ENCODE results near the gene TMEM120A.
"Not testable (repeated sequence)": the region's sequence is repeated elsewhere in the genome, so short reads cannot be mapped to it uniquely, and the experiment has no call there.

TMEM120A gene

DNA sequence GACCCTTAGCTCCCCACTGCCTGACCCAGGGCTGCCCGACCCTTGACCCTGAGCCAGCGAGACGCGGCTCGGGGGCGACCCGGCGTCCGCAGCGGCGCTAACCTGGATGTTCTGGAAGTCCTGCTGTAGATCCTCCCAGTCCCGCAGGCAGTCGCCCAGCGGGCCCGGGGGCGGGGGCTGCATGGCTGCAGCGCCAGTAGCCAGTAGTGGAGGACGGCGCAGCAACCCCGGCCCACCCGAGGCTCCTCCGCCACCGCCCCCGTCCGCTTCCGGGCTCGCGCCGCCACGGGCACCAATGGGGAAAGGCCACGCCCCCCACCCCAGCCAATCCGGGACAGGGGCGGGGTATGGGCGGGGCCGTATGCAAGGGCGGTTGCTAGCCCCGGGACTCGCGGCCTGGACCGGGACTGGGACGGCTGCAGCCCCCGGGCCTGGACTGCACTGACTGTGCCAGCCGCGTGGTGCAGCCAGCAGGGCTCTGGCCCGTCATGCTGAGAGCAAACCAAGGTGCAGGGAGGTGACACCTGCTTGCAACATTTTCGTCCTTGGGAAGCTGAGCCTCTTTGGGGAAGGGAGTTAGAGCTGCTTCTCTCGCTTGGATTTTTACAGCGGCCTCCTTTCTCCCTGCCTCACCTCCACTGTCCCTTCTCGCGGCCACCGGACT is at the start of gene TMEM120A:
TMEM120A (minus strand) TSS at position 208 of the 664 bp plus-strand sequence; CDS start at position 183, 25 bp downstream.
- peak; percentile 90 for DNase-seq

DNA sequence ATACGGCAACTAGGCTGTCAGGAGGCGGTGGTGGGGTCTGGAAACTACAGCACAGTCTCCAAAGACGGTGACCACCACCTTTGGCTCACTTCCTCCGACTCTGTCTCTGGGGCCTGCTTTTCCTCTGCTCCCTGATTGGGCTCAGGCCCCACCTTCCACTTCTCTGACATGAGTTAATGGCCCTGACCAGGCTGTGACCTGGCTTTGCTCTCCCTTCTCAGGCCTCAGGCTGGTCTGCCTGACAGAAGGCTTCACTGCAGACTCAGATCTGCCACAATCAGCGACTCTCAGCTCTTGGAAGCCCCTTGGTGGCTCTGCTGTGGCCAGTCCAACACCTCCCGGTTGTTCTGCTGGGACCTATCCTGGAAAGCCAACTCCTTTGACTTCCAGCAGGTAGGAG is 45.7 kb upstream of the TMEM120A start:
- DNase-seq = no peak

DNA sequence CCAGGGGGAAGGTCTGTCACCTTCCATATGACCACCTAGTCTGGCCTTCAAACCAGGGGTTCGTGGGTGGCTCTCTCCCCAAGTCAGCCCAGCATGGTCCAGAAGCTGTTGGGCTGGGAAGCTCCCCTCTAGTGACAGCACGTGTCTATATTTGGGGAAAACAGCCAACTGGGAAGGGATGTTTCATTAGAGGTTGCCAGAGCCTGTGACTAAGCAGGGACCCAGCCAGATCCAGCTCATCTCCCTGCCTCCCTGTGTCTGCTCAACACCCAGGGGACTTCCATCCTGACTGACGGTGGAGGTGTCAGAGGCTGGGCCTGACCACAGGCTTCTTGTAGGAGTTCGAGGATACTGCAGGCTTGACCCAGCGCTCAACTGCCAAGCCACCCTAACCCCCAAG is 42.9 kb upstream of the TMEM120A start:
- no peak for DNase-seq

DNA sequence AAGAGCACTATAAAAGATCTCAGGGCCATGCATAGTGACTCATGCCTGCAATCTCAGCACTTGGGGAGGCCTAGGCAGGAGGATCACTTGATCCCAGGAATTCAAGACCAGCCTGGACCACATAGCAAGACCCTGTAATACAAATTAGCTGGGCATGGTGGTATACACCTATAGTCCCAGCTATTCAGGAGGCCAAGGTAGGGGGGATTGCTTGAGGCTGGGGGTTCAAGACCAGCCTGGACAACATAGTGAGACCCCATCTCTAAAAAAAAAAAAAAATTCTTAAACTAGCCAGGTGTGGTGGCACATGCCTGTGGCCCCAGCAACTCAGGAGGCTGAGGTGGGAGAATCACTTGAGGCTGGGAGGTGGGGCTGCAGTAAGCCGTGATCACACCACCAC is 37.6 kb upstream of the TMEM120A start:
- DNase-seq = no peak

DNA sequence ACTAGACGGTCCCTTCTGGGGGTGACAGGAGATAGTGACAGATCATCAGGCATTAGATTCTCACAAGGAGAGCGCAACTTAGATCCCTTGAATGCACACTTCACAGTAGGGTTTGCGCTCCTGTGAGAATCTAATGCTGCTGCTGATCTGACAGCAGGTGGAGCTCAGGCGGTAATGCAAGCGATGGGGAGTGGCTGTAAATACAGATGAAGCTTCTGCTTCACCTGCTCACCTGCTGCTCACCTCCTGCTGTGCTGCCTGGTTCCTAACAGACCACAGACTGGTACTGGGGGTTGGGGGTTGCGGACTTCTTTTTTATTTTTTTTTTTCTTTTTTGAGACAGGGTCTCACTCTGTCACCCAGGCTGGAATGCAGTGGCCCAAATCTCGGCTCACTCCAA is 35.3 kb upstream of the TMEM120A start:
- DNase-seq = not testable (repeated sequence)

DNA sequence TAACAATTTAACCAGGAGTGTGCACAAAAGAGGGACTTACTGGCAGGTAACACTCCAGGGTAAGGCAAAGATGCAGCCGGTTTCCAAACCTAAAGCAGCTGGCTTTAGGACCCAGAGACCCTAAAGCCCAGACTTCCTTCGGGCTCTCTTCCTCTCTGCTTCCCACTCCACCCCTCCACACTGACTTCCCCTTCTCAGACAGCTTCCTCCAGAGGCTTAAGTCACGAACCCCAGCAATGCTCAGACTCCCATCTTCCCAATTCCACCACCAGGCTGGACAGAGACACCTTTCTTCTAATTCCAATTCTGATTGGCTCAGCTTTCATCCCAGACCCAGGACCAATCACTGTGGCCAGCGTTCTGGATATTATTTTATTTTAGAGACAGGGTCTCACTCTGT is 28.6 kb upstream of the TMEM120A start:
- no peak for DNase-seq

DNA sequence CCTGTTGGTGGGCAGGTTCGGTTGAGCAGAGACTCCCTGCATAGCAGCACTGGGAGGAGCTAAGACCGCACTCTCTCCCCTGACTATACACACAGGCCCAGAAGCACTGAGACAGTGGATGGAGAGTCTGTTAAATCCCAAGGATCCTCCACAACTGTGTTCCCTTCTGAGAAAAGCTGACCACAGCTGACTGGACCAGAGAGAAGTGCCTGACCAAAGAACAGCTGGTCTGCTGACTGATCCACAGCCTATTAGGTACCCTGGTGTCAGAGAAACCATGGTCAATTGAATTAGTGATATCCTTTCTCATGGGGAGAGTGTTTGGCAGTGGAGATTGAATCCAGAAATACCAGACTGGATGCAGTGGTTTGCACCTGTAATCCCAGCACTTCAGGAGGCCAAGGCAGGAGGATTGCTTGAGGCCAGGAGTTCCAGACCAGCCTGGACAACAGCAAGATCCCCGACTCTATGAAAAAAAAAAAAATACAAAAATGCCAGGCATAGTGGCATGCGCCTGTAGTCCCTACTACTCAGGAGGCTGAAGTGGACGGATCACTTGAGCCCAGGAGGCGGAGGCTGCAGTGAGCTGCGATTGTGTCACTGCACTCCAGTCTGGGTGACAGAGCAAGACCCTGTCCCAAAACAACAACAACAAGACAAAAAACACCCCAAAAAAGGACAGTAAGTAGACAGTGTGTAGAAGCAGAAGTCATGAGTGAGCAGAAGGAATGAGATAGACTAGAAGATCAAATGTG is 27.8 kb upstream of the TMEM120A start:
- no peak for DNase-seq

DNA sequence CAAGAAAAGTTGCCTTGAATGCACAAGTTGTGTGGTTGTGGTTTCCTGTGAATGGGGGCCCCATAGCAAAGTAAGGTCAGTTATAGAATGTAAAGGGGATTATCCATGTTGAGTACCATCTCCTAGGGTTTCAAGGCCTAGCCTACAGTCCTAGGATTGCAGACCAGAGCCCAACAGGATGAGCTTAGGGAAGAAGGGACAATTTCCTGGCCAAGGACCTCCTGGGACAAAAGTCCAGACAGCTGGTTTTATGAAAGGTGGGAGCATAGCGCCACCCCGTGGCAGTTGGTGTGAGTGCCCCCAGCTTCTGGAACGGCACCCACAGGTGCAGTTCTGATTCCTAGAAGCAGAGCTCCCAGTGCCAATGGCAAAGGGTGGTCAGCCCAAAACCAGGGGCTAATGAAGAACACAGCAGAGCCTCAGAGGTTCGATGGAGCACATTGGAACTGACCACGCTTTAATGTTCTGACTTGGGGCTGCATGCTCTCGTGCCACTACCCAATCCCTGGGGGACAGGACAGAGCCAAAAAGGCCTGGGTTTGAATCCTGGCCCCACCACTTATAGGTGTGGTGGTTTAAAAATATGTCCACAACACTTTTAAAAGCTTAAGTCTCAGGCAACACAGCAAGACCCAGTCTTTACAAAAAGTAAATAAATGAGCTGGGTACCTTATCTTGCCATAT is 25.8 kb upstream of the TMEM120A start:
- DNase-seq = peak; percentile 46

DNA sequence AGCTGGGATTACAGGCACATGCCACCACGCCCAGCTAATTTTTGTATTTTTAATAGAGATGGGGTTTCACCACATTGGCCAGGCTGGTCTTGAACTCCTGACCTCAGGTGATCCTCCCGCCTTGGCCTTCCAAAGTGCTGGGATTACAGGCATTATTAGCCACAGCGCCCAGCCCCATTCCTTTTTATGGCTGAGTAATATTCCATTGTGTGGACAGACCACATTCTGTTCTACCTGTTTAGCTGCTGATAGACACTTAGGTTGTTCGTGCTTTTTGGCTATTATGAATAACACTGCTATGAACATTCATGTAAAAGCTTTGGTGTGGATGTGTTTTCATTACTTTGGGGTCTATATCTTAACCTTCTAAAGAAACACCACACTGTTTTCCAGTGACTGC is 24.1 kb upstream of the TMEM120A start:
- not testable (repeated sequence) for DNase-seq

DNA sequence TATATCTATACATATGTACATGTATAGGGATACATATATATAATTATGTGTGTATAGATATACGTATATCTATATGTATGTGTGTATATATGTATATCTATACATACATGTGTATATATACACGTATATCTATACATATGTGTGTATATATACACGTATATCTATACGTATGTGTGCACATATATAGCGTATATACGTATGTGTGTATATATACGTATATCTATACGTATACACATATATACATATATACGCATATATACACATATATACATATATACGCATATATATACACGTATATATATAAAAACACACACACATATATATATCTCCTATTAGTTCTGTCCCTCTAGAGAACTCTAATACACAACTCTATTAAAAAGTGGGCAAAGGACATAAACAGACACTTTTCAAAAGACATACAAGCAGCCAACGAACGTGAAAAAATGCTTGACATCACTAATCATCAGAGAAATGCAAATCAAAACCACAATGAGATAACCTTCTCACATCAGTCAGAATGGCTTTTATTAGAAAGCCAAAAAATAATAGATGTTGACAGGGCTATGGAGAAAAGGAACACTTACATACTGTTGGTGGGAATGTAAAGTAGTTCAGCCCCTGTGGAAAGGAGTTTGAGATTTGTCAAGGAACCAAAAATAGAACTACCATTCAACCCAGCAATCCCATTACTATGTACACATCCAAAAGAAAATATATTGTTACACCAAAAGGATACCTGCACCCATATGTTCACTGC is 22.0 kb upstream of the TMEM120A start:
- DNase-seq = no peak

DNA sequence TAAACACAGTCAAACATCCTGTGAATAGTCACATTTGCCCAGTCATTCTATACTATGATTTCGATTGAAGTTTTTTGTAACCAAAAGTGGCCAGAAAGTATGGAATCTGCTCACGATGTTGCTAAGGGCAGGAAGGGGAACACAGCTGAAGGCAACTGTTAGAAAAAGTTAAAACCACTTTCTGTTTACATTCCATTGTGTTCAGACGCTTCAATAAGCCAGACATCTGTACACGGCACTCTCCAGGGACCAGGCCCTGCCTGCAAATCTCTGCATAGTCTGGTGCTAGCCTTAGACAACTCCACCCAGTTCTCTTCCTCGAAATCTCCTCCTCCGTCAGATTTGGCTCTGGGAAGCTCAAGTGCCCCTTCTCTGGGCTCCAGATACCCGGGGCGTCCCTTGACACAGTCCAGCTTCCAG is 17.1 kb upstream of the TMEM120A start:
- DNase-seq = no peak

DNA sequence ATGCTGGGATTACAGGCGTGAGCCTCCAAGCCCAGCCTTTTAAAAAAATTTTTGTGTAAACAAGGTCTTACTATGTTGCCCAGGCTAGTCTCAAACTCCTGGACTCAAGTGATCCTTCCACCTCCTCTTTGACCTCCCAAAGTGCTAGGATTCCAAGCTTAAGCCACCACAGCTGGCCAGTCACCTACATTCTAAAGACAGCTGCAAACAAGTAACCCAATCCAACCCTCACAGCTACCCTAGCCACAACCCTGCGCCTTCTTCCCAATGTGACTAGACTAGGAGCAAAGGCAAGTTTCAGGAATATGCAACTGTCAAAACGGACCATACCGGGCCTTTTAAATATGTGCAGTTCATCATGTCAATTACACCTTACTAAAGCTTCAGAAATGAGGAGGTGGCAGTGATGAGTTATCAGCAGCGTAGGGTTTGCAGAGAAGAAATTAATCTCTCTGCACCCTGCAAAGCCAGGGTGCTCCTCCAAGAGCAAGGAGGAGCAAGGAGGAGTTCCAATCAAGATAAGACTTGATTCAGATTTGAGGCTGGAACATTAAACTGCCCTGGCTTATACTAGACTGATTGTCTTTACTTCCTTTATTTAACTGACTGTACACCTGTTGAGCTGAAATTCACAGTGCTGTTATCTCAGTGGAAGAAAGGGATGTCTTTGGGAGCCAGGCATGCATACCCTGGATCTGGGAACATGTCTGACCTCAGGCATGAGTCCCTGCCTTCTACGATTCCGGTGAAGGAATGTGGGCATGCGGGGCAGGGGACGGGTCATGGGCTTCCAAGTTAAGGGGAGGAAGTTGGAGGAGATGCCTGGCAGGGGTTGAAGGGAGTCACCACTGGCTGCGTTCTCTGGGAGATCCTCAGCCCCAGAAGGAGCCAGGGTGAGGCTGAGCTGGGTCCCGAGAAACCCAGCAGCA is 15.5 kb upstream of the TMEM120A start:
- no peak for DNase-seq

DNA sequence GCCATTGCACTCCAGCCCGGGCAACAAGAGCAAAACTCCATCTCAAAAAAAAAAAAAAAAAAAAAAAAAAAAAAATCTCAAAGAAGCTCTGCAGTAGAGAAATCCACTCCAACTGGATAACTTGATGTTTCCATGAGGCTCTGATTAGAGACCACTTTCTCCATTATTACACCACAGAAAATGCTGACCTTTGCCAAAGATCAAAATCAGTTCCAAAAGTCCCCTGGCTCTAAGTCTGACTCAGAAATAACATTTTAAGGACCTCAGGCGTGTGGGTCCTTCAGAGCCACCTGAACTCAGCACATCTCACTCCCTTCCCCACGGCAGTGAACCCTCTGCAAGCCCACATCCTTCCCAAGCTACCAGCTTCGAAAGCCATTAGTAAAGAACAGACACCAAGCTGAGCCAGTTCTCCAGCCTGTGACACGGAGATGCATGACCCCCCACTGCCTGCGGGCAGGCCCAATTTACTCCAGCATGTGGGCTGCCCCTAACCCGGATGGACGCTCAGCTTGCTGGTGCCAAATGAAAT is 13.8 kb upstream of the TMEM120A start:
- DNase-seq = no peak

DNA sequence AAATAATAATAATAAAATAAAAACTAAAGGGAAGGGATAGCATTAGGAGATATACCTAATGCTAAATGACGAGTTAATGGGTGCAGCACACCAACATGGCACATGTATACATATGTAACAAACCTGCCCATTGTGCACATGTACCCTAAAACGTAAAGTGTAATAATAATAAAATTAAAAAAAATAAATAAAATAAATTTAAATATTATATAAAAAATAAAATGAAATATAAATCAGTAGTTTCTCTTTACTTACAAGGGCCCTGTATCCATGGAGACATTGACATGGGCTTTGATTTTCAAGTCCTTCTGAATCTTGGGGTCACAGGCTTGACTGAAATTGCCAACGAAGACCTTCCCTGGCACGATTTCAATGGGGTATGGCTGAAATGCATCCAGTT is 10.6 kb upstream of the TMEM120A start:
- DNase-seq = not testable (repeated sequence)

DNA sequence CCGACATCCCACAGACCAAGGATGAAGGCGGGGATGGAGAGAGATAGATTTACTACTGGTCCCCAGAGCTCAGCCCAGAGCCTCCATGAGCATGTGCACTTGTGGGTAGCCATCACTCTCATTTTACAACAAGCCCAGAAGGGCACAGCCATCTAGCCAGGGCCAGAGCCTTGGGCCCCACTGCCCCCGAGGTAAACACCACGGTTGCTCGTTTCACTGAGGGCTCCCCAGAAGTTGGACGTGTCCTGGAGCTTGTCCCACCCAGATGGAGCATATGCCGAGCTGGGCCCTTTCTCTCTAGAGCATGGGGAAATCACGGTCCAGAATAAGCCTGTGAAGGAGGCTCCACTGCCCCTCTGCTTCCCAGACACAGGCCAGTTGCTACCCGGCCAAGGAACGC is 9.0 kb upstream of the TMEM120A start:
- DNase-seq = no peak

DNA sequence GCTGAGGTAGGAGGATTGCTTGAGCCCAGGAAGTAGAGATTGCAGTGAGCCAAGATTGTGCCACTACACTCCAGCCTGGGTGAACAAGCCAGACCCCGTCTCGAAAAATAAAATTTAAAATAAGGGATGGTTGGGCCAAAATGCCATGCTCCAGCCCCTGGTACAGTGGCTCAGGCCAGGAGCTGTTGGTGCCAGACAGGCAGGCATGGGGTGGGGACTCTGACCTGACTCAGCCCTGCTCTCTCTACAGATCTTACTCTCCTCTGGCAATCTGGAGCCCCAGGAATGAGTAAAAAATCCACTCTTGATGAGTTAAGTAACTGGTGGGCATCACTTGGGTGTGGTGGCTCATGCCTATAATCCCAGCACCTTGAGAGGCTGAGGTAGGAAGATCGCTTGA is 8.4 kb upstream of the TMEM120A start:
- no peak for DNase-seq

DNA sequence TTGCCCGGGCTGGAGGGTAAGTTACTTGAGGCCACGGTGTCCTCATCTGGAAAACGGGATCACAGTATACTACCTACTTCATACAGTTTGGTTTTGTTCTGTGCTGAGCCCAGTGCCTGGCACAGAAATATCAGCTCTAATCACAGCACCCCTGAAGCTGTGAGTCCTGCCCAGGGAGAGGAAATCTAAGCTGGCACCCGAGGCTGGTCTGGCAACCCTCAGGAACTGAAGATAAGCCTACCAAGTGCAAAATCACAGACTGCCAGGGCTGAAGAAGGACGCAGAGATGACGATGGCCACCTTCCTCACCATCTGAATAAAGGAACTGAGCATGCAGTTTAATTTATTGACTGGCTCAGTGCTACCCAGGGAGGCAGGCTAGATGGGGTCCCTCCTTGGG is 7.7 kb upstream of the TMEM120A start:
- no peak for DNase-seq

DNA sequence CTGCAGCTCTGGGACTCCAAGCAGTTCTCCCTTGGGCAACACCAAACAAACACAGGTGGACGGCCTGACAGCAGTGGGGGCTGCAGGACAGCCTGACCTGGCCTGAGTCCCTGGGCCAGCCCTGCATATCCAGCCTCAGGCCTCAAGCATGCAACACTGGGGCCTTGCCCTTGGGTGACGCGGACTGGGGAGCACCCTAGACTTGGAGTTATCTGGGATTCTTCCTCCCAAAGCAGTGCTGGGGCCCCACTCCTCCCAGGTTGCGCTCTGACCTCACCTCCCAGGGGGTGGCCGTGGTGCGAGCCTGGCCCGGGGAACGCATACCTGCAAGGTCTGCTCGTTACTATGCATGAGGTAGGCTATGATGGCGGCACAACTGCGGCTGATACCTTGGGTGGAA is 6.2 kb upstream of the TMEM120A start:
- no peak for DNase-seq

DNA sequence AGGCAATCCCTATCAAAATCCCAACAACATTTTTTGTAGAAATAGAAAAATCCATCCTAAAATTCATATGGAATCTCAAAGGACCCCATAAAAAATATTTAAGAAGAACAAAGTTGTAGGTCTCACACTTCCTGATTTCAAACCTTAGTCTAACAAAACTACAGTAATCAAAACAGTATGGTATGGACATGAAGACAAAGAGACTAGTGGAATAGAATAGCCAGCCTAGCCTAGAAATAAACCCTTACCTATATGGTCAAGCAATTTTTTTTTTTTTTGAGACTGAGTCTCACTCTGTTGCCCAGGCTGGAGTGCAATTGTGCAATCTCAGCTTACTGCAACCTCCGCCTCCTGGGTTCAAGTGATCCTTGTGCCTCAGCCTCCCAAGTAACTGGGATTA is 3.6 kb upstream of the TMEM120A start:
- DNase-seq = no peak

DNA sequence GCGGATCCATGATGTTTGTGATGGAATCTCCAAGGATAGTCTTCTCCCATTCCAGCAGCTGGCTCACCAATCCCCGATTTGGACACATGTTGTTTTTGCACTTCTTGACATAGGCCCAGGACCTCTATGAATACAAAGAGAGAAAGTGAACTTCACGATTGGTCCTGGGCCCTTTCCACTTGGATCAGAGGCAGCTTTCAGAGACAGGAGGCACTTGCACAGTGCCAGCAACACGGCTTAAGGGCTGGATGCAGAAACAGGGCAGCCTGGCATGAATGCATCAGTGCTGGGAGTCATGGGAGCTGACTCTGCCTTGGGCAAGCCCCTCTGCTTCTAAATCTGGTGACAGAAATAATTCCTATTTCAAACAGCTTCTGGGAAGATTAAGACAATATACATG is 2.1 kb upstream of the TMEM120A start:
- no peak for DNase-seq

DNA sequence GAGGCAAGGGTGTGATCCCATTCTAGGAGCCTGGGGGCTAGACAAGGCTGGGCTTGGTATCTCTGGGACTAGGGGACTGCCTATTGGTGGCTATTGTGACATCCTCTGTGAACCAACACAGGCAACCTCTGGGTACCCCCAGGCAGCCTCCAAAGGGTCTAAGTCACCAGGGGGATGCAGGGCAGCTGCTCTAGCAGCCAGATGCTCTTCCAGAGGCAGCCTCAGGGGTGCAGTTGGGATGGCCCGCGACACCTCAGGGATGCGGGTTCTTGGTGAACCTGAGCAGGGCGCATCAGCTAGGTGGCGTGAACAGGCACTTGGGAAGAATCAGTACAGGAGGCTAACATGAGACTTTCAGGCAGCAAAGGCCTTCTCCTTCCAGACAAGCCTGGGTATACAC is 1.6 kb upstream of the TMEM120A start:
- DNase-seq = no peak

DNA sequence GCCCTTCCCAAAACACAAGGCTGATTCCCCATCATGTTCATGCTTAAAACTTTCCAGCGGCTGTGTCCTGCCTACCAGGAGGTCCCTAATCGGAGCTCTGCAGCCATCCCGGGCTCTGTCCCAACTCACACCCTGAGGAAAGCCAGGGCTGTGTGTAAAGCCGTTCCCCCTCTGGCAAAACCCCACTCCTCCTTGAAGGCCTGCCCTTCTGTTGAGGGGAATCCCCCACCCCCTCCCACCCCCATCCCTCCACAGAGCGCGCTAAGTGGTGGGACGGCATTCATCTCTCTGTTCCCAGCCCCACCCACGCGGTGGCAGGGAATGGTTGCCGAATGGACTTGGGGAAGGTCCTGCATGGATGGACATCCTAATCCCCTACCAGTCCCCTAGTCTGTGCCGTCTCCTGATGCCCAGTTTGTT is 667 bp upstream of the TMEM120A start:
- no peak for DNase-seq
